ENCODE measurements around the gene OSBPL9.
"Not testable (repeated sequence)": the region's sequence is repeated elsewhere in the genome, so short reads cannot be mapped to it uniquely, and the experiment has no call there.

Gene OSBPL9

DNA sequence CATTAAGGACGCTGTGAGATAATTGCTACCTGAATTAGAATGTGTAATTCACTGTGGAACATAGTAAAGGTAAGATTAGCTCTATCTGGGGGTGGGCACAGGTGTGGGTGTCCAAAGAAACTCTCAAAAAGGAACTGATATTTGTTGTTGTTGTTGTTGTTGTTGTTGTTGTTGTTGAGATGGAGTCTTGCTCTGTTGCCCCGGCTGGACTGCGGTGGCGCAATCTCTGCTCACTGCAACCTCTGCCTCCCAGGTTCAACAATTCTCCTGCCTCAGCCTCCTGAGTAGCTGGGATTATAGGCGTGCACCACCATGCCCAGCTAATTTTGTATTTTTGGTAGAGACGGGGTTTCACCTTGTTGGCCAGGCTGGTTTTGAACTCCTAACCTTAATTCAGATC, 6.8 kb upstream of the OSBPL9 start:
- not testable (repeated sequence) for DNase-seq (ENCODE audit: low read depth in 2 of 2)

DNA sequence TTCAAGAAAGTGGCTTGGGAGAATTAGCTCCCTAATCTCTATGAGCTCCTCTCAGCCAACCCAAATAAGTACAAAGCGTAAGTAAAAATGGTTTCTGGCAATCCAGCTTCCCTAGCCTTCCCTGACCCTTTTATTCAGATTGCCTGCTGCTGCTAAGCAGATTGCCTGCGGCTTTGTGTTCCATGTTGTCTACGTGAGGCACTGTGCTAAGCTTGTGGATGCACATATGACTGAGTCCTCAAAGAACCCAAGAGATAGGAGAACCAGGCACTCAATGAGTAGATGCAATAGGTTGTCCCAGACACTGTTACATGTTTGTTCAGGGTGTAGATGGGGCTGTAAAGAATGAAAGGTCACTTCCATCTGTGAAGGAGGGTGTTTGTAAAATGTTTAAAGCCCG, 6.3 kb upstream of the OSBPL9 start:
- no peak for DNase-seq (ENCODE audit: low read depth in 2 of 2)

DNA sequence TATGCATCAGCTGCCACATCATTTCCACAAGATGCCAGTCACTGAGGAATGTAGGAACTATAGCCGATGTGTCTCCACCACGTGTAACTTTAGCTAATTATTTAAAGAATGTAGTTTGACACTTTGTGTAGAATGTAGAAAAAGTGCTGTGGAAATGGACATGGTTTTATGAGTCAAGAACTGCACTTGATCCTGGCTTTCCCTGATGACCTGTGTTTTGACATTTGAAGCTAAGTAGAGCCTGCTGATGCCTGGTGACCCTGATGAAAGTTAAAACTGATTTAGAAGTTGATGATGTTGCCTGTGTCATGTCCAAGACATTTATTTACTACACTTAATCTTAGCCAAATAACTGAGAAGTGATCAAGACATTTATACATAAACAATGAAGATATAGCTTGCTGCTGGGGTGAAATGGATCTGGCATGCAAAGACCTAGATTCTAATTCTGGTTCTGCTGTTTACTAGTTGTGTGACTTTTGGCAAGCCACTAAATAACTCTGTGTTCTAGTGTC, 4.4 kb upstream of the OSBPL9 start:
- no peak for DNase-seq (ENCODE audit: low read depth in 2 of 2)

DNA sequence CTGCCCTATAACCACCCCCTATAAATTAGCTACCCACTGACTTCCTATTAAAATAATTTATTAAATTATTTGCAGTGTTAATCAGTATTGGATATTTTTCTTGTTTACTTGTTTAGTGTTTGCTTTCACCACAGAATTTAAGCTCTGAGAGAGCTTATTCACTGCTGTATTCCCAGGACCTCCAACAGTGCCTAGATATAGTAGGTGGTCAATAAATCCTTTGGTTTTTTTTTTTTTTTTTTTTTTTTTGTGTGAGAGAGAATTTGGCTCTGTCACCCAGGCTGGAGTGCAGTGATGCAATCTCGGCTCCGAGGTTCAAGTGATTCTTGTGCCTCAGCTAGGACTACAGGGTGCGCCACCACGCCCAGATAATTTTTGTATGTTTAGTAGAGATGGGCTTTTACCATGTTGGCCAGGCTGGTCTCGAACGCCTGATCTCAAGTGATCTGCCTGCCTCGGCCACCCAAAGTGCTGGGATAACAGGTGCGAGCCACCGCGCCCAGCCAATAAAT, 1.1 kb upstream of the OSBPL9 start:
- no peak for DNase-seq (ENCODE audit: low read depth in 2 of 2)

DNA sequence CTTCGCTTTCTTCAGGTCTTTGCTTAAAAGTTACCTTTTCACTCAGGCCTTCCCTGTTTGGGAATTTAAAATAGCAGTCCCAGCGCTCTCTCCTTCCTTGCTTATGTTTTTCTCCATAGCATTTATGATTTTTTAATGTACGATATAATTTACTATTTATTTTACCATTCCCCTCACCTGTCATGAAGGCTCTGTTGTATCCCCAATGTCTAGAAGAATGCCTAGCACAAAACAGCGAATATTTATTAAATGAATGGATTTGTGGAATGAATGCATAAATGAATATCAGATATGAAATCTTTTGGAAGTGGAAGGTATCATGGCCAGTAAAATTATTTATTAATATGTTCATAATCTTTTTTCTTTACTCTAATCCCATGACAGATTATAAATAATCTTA, 402 bp upstream of the OSBPL9 start:
- DNase-seq (ENCODE audit: low read depth in 2 of 2) = no peak

DNA sequence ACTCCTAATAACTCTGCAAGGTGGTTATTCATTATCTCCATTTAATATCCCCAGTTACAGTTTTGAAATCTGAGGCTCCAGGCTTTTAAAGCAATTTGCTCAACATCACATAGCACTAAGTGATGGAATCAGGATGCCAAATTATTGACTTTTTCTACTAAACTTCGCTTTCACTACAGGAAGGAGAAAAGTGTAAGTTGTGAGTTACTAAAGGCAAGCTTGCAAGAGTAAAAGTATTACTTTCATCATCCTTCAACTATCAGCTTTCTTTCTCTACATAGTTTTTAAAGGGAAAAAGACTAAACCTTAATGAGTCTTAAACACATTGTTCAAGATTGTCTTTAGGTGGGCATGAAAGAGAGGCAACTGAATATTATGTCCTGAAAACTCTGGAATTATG, 1.8 kb downstream of the OSBPL9 start:
- no peak for DNase-seq (ENCODE audit: low read depth in 2 of 2)

DNA sequence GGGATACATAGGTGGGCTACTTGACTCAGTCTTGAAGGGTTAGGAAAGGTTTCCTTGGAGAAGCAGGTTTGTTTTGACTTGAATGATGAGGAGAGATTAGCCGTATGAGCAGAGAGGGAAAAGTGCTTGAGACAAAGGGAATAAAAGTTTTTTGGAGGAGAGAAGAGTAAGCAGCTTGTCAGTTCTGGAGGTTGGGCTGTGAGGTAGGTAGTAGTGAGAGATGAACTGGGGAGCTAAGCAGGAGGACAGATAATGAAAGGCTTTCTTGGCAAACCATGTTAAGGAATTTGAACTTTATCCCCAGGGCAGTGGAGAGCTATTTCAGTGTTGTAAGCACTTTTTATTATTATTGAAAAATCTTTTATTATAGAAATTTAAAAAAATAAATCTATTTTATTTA, 3.6 kb downstream of the OSBPL9 start:
- no peak for DNase-seq (ENCODE audit: low read depth in 2 of 2)

DNA sequence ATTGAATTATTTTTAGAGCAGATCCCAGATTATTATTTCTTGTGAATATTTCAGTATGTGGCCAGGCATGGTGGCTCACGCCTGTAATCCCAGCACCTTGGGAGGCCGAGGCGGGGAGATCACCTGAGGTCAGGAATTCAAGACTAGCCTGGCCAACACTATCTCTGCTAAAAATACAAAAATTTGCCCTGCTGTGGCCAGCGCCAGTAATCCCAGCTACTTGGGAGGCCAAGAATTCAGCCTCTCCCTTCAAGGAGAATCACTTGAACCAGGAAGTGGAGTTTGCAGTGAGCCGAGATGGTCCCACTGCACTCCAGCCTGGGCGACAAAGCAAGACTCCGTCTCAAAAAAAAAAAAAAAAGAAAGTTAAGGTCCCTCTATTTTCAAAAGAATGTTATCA, 4.3 kb downstream of the OSBPL9 start:
- no peak for DNase-seq (ENCODE audit: low read depth in 2 of 2)

DNA sequence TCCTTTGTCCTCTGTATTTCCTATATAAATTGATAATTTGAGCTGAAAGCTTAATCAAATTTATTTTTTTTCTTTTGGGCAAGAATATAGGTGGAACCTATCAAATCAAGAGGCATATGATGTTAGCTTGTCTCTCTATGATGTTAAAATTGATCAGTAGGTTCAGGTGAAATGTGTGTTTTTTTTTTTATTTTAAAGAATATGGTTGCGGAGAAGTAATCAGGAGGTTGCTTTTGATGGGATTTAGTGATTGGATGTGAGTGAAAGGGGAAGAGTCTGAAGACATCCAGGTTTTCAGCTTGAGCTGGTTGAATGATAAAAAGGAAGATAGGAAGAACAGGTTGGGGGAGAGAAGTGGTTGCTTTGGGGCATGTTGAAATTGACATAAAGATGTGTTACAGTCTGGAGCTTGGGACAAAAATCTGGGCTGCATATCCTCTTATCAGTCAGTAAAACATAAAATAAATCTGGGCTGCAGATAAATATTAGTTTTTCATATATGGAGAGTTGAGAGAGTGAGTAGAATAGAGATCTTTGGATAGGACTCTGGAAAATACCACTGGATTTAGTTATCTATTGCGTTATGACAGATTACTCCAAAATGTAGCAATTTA, 5.1 kb downstream of the OSBPL9 start:
- no peak for DNase-seq (ENCODE audit: low read depth in 2 of 2)

DNA sequence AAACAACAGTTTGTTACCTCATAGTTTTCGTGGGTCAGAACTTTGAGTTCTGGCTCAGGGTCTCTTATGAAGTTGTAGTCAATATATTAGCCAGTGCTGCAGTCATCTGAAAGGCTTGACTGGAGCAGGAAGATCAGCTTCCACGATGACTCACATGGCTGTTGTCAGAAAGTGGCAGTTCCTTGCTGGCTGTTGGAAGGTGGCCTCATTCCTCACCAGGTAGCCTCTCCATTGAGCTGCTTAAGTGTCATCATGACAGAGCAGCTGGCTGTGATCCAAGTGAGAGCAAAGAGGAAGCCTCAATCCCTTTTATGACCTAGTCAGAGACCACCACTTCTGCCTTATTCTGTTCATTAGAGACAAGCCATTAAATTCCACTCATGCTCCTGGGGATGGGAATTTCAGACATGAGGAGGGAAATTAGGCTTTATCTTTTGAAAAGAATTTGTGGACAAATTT, 5.6 kb downstream of the OSBPL9 start:
- DNase-seq (ENCODE audit: low read depth in 2 of 2) = no peak

DNA sequence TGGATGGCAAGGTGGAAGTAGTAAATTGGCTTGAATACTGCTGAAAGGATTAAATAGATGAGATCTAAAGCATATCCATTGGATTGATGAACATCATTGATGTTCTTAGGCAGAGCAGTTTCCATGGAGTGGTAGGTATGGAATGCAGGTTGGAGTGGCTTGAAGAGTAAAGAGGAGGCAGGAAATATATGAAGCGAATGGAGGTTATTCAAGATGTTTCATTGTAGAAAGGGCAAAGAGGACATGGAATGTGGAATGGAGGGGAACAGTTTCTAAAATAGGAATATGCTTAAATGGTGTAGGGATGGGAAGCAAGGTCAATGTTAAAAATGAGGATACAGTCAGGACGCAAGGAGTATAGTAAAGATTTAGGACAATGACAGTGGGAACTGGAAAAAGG, 6.1 kb downstream of the OSBPL9 start:
- no peak for DNase-seq (ENCODE audit: low read depth in 2 of 2)

DNA sequence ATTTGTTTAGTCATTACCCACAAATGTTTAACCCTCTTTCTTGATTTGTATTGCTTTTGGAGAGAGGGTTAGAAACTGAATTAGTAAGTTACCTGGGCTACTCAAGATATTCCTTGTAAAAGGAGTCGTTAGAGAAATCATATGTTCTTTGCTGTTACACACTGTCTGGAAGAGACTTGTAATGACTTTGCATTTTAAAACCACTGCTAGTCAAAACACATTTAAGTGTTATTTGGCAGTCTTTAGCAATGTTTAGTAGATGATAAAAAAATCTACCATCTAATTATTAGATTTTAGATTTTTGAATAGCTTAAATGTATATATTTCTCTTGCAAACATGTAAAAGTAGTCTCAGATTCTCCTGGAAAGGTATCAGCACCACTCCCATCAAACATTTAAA, 6.6 kb downstream of the OSBPL9 start:
- DNase-seq (ENCODE audit: low read depth in 2 of 2) = no peak

DNA sequence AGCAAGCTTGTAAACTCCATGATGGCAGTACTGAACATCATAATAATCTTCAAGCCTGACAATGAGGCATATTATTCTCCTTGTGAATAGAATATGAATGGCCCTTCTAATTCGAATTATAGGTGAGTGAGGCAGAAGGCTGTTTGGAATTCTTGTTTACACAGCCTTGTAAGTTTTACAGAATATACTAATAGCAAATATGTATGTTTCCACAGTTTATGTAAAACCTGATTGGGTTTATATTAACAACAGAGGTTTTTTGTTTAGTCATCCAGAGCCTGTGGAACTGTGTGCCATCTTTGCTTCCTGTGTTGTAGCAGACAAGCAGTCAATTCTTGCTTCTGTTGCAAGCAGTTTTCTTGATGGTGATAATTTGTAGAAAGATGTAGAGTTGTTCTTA, 8.0 kb downstream of the OSBPL9 start:
- no peak for DNase-seq (ENCODE audit: low read depth in 2 of 2)

DNA sequence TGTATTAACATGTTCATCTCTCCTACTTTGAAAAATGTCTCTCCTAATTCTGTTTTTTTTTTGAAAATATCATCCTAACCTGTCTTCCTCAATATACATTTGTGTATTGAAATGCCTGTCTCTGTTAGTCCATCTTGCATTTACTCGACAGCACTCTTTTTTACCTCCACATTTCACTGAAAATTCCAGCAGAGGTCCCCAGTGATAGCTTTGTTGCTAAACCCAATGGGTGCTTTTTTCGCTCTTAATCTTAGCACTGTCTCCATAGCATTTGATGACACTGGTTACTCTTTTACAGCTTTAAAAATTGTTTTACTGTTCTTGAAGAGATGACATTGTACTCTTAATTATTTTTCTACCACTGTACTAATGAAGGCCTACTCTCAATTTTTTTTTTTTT, 10.8 kb downstream of the OSBPL9 start:
- DNase-seq (ENCODE audit: low read depth in 2 of 2) = no peak

DNA sequence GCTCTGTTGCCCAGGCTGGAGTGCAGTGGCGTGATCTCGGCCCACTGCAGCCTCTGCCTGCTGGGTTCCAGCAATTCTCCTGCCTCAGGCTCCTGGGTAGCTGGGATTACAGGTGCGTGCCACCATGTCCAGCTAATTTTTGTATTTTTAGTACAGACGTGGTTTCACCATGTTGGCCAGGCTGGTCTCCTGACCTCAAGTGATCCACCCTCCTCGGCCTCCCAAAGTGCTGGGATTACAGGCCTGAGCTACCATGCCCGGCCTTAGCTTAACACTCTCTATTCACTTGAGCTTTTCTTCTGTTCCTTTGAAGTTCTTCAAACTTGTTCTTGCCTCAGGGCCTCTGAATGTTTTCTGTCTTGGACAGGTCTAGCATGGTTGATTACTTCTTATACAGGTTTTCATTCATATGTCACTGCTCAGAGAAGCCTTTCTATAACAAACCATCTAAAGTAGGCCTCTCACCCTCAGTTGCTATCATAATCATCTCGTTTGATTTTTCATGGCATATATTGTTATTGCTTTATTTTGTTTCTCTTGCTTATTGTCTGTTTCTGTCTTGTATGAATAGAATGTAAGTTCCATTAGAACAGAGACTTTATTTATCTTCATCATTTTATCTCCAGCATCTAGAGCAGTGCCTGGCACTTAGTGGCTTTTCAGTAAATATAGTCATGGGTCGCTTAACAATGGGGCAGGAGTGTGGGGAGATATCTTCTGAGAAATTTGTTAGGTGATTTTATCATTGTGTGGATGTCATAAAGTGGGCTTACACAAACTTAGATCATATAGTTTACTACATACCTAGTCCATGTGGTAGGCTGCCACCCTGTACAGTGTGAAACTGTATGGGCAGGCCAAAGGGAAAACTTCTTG, 12.1 kb downstream of the OSBPL9 start:
- no peak for DNase-seq (ENCODE audit: low read depth in 2 of 2)

DNA sequence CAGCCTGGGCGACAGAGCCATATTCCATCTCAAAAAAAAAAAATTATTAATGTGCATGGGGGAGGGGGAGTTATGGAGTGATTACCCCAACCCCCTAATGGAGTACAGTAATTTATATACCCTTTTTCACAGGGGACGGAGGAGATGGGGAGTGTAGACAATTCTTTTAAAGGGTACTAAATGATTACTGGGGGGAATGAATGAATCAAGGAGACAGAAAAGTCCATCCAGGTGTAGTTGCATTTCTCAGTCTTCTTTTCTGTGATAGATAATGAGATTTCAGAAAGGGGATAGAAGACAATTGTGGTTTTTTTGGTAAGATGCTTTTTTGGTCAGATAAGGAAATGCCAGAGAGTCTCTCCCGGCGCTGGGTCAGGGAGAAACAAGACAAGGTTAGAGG, 13.0 kb downstream of the OSBPL9 start:
- DNase-seq (ENCODE audit: low read depth in 2 of 2) = no peak

DNA sequence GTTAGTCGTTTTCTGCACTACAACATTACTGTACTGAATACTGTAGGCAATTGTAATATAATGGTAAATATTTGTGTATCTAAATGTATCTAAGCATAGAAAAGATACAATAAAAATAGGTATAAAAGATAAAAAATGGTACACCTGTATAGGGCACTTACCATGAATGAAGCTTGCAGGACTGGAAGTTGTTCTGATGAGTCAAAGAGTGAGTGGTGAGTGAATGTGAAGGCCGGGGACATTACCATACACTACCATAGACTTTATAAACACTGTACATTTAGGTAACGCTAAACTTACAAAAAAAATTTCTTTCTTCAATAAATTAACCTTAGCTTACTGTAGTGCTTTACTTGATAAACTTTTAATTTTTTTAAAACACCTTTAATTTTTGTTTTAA, 13.5 kb downstream of the OSBPL9 start:
- no peak for DNase-seq (ENCODE audit: low read depth in 2 of 2)

DNA sequence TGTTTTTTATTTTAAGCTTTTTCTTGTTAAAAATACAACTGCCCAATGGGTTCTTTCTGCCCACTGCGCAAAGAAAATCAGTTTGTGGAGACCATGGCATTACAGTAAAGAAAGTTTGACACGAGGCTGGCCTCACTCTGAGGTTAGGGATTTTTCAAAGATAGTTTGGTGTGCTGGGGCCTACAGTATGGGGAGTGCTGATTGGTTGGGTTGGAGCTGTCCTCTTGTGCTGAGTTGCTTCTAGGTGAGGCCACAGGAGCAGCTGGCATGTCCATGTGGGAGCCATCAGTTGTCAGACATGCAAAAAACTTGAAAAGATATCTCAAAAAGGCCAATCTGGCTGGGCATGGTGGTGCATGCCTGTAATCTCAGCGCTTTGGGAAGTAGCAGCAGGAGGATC, 14.0 kb downstream of the OSBPL9 start:
- no peak for DNase-seq (ENCODE audit: low read depth in 2 of 2)

DNA sequence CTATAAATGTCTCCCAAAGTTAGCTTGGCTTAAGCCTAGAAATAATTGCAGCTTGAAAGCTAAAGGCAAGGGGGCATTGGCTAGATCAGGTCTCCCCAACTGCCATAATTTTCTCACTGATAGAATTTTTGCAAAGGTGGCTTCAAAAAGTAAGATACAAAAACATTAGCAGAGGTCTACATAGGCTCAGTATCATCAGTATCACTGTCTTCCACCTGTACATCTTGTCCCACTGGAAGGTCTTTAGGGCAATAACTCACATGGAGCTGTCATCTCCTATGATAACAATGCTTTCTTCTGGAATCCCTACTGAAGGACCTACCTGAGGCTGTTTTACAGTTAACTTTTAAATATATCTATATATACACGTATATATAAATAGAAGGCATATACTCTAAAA, 14.9 kb downstream of the OSBPL9 start:
- DNase-seq (ENCODE audit: low read depth in 2 of 2) = no peak

DNA sequence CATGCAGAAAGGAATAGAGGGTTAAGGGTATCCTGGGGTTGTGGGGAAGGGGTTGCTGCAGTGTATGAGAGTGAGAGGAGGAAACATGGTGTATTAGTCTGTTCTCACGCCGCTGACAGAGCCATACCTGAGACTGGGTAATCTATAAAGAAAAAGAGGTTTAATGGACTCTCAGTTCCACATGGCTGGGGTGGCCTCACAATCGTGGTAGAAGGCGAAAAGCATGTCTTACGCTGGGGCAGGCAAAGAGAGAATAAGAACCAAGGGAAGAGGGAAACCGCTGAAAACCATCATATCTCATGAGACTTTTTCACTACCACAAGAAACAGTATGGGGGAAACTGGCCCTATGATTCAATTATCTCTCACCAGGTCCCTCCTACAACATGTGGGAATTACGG, 17.7 kb downstream of the OSBPL9 start:
- DNase-seq (ENCODE audit: low read depth in 2 of 2) = no peak

DNA sequence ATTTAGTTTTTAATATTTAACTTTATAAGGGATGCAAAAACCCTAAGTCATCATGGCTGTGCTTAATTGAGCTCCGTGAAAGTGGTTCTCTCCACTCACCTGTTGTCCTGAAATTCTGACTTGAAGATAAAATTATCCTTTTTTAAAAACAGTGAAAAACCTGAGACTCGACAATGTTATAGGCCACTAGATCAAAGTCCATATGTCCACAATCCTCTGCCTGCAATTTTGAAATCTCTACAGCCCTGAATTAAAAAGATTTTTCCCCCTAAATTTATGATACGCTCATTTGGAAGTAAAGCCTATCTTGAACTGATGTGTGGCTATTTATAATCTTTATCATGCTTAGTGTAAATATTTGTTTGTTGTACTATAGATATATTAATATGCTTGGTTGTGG, 18.7 kb downstream of the OSBPL9 start:
- DNase-seq (ENCODE audit: low read depth in 2 of 2) = no peak

DNA sequence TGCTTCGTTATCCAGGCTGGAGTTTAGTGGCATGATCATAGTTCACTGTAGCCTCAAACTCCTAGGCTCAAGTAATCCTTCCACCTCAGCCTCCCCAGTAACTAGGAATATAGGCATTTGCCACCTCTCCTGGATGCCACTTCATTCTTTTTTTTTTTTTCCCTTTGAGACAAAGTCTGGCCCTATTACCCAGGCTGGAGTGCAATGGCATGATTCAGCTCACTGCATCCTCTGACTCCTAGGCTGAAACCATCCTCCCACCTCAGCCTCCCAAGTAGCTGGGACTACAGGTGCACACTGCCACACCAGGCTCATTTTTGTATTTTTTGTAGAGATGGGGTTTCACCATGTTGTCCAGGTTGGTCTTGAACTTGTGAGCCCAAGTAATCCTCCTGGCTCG, 19.3 kb downstream of the OSBPL9 start:
- DNase-seq (ENCODE audit: low read depth in 2 of 2) = no peak
